Endothelial cell of umbilical vein (primary cell): ENCODE results near the gene GPRC6A. TPM values are rescaled to one million over a fixed set of nuclear protein-coding genes. Genes with fewer than 3 reads are reported as not detected.

Source experiments
- BruUV-seq: library from RNA; stranded (reverse); fragments of 400-500 nt; replicated peaks from 2 replicates; lab custom pipeline; 2021; lab: Mats Ljungman, UMichigan
- CTCF ChIA-PET: fragments of 300-600, 350-600 bp; sonication (Branson Sonifier 250); formaldehyde crosslinking; loops from one replicate; lab custom pipeline; 2021; ENCODE audit warnings: antibody characterized with exemption, inconsistent platforms; lab: Charles Lee
- POLR2A ChIA-PET: fragments of 300-600, 350-600 bp; sonication (Branson Sonifier 250); formaldehyde crosslinking; loops from one replicate; lab custom pipeline; 2021; ENCODE audit warnings: antibody characterized with exemption, inconsistent platforms; lab: Charles Lee
- DNase-seq: peaks from one replicate; pipeline ENCODE4 v3.0.0-alpha.2; 2011; ENCODE audit warnings: low read depth, low spot score
- FAIRE-seq: peaks from 2 replicates; lab custom pipeline; 2011; peaks lifted over from hg19 to GRCh38; lab: Jason Lieb, UNC
- H2AFZ ChIP-seq: 2 replicates; pipeline ENCODE4 v1.6.0; 2012; ENCODE audit warnings: low read depth, low read length, control low read depth, inconsistent platforms
- H3K27ac ChIP-seq: 2 replicates; pipeline ENCODE4 v1.5.1; 2011; ENCODE audit warnings: low read depth, mild to moderate bottlenecking, control low read depth, low read length, moderate library complexity; ENCODE audit not compliant: insufficient read depth
- H3K27me3 ChIP-seq, 2 experiments: 2 replicates each; pipeline versions ENCODE4 v1.6.0 to v1.6.1; 2011; ENCODE audit warnings: low read length in 2 of 2, mixed read lengths in 1 of 2; ENCODE audit not compliant: control insufficient read depth in 2 of 2, insufficient read depth in 2 of 2
- H3K36me3 ChIP-seq, 2 experiments: 2 replicates in 1 of 2; 3 replicates in 1 of 2; pipeline ENCODE4 v1.5.1; 2011; ENCODE audit warnings: low read length in 2 of 2, mild to moderate bottlenecking in 1 of 2, moderate library complexity in 1 of 2; ENCODE audit not compliant: control insufficient read depth in 2 of 2, insufficient read depth in 2 of 2; ENCODE audit errors: extremely low read depth in 1 of 2
- H3K4me1 ChIP-seq: 3 replicates; pipeline ENCODE4 v1.5.1; 2011; ENCODE audit warnings: mild to moderate bottlenecking, low read length; ENCODE audit not compliant: control insufficient read depth, insufficient read depth; ENCODE audit errors: extremely low read depth
- H3K4me2 ChIP-seq: 2 replicates; pipeline ENCODE4 v1.6.1; 2011; ENCODE audit warnings: low read length, control low read depth, mixed read lengths; ENCODE audit not compliant: insufficient read depth
- H3K4me3 ChIP-seq, 3 experiments: fragments of 200-600 bp in 1 of 3; sonication (generic), shearing (Covaris generic) in 1 of 3; replicated peaks in 1 of 3; 2 replicates each; pipeline ENCODE4 v1.5.1; 2011 to 2016; ENCODE audit warnings: control low read depth in 3 of 3, low read length in 3 of 3, mild to moderate bottlenecking in 2 of 3, inconsistent platforms in 1 of 3, low read depth in 1 of 3, moderate library complexity in 1 of 3; ENCODE audit not compliant: insufficient read depth in 1 of 3
- H3K79me2 ChIP-seq: 2 replicates; pipeline ENCODE4 v1.6.0; 2012; ENCODE audit warnings: low read length, inconsistent platforms; ENCODE audit not compliant: control insufficient read depth, insufficient read depth
- H3K9ac ChIP-seq: replicated peaks from 2 replicates; pipeline ENCODE3; 2011; ENCODE audit warnings: low read length, control low read depth; ENCODE audit not compliant: insufficient read depth; ENCODE audit errors: extremely low read depth
- H3K9me1 ChIP-seq: replicated peaks from 3 replicates; pipeline ENCODE4 v1.6.0; 2011; ENCODE audit warnings: mild to moderate bottlenecking, low read length; ENCODE audit not compliant: control insufficient read depth, insufficient read depth; ENCODE audit errors: extremely low read depth
- H3K9me3 ChIP-seq: replicated peaks from 2 replicates; pipeline ENCODE4 v1.5.1; 2012; ENCODE audit warnings: low read length, inconsistent platforms; ENCODE audit not compliant: control insufficient read depth, insufficient read depth
- H4K20me1 ChIP-seq: replicated peaks from 2 replicates; pipeline ENCODE3; 2011; ENCODE audit warnings: mild to moderate bottlenecking, low read length; ENCODE audit not compliant: control insufficient read depth, insufficient read depth; ENCODE audit errors: extremely low read depth
- CTCF ChIP-seq, 2 donors: IDR thresholded peaks; 1 replicate in 1 of 2; 2 replicates in 1 of 2; pipeline ENCODE4 v1.5.1; 2011; ENCODE audit warnings: low read length in 2 of 2, mild to moderate bottlenecking in 2 of 2, moderate library complexity in 2 of 2, control low read depth in 1 of 2, inconsistent platforms in 1 of 2, low read depth in 1 of 2; ENCODE audit not compliant: insufficient read depth in 1 of 2; ENCODE audit errors: extremely low read depth in 1 of 2
- EZH2 ChIP-seq: IDR thresholded peaks from 2 replicates; pipeline ENCODE4 v1.6.1; 2012; ENCODE audit warnings: borderline replicate concordance, low read depth, mild to moderate bottlenecking, moderate library complexity, low read length, inconsistent platforms; ENCODE audit not compliant: severe bottlenecking
- FOS ChIP-seq: IDR thresholded peaks from 2 replicates; pipeline ENCODE4 v1.6.1; 2011; ENCODE audit warnings: mild to moderate bottlenecking, low read length, moderate library complexity, borderline replicate concordance; ENCODE audit not compliant: insufficient read depth
- GATA2 ChIP-seq: IDR thresholded peaks from 2 replicates; pipeline ENCODE4 v1.7.0; 2011; ENCODE audit warnings: low read depth, mild to moderate bottlenecking, moderate library complexity, mixed read lengths, low read length; ENCODE audit not compliant: insufficient read length, insufficient read depth
- JUN ChIP-seq: IDR thresholded peaks from 2 replicates; pipeline ENCODE4 v1.6.1; 2011; ENCODE audit warnings: borderline replicate concordance, low read depth; ENCODE audit not compliant: insufficient read length, insufficient read depth
- MAX ChIP-seq: IDR thresholded peaks from 2 replicates; pipeline ENCODE4 v1.6.1; 2011; ENCODE audit not compliant: insufficient read depth, insufficient read length
- MYC ChIP-seq: IDR thresholded peaks from one replicate; pipeline ENCODE4 v1.6.1; 2011; ENCODE audit warnings: mild to moderate bottlenecking, low read depth, low read length
- POLR2A ChIP-seq: IDR thresholded peaks from 2 replicates; pipeline ENCODE4 v1.6.1; 2012; ENCODE audit warnings: low read depth, mild to moderate bottlenecking, control low read depth, low read length
- POLR2AphosphoS5 ChIP-seq: IDR thresholded peaks from 2 replicates; pipeline ENCODE4 v1.6.1; 2012; ENCODE audit warnings: low read depth, mild to moderate bottlenecking, control low read depth, low read length, moderate library complexity; ENCODE audit not compliant: insufficient read depth
- dilution Hi-C: fragments of 300-500 bp; cut with MboI; formaldehyde crosslinking; loops from one replicate; pipeline ENCODE4 v1.15.0; 2019; ENCODE audit warnings: low sequenced_read_pairs; ENCODE audit not compliant: extremely low pct_ligation_motif_present
- intact Hi-C: fragments of 100-400 bp; cut with micrococcal nuclease; formaldehyde crosslinking; loops from one replicate; pipeline ENCODE4 v1.10.0; 2022
- polyA plus RNA-seq, 4 experiments: library from polyadenylated mRNA; depleted of rRNA in 3 of 4; stranded (reverse) in 3 of 4; unstranded in 1 of 4; fragments of >200 nt; gene quantifications; 2 replicates each; pipeline versions ENCODE4 v1.2.1 to v1.2.3, GENCODE V29; 2011 to 2012; ENCODE audit warnings: missing spikeins in 1 of 4
- total RNA-seq: library from RNA; stranded (reverse); gene quantifications from 2 replicates; pipeline ENCODE4 v1.2.3, GENCODE V29; 2021

The GPRC6A gene
- total and polyA plus RNA-seq, 2 donors (not counting 3 experiments of a cell fraction or from before 2014, with no cell fraction given), result not detected

- no peaks in the 10 kb centered on the region for H4K20me1 ChIP-seq
- H3K9me1 ChIP-seq, result no peaks in the 10 kb centered on the region
- no peaks in the 10 kb centered on the region for H3K79me2 ChIP-seq
- no peaks in the 10 kb centered on the region for H3K9me3 ChIP-seq
- ChIA-PET POLR2A (no interaction called here), CTCF (no interaction called here)
- no peak overlapping the region for H2AFZ ChIP-seq
- no peak for TF ChIP-seq GATA2
- no peak for TF ChIP-seq EZH2
- no peak for TF ChIP-seq POLR2A
- no peak for TF ChIP-seq MAX
- TF ChIP-seq JUN, result no peak
- no peak for TF ChIP-seq MYC
- TF ChIP-seq FOS, result no peak
- TF ChIP-seq CTCF (IDR thresholded peaks at IDR 0.05; ENCODE audit: extremely low read depth in 1 of 2, insufficient read depth in 1 of 2, low read depth in 1 of 2, low read length in 2 of 2), result no peak
- no peak for TF ChIP-seq POLR2AphosphoS5
- intact Hi-C loops, result no loop called here
- no TSS peak for BruUV-seq
- no peak for DNase-seq
- no peak overlapping the region for H3K4me2 ChIP-seq
- no peaks in the 10 kb centered on the region for H3K36me3 ChIP-seq
- H3K4me1 ChIP-seq, result no peaks in the 10 kb centered on the region
- no peak overlapping the region for H3K4me3 ChIP-seq
- H3K27me3 ChIP-seq, result peaks cover 27 to 50% of the 10 kb centered on the region in 2 experiments
- FAIRE-seq, result no peak
- H3K9ac ChIP-seq, result no peak overlapping the region
- no peak overlapping the region for H3K27ac ChIP-seq
- dilution Hi-C loops, result no loop called here
Measured at GRCh38 chr6:116876107-116876506, 47.2 kb upstream of the GPRC6A start.
